AG04449 (cell line): Measurements from ENCODE around the gene MARVELD1.
"Not testable (repeated sequence)": the region's sequence is repeated elsewhere in the genome, so short reads cannot be mapped to it uniquely, and the experiment has no call there.

Source experiments
- CTCF ChIA-PET: fragments of 350-600 bp; formaldehyde crosslinking; extraction: SDS; loops from one replicate; lab custom pipeline; 2021; ENCODE audit warnings: antibody characterized with exemption; lab: Yijun Ruan, JAX
- POLR2A ChIA-PET: fragments of 400-600, 350-600 bp; formaldehyde crosslinking; extraction: SDS; loops from one replicate; lab custom pipeline; 2020; ENCODE audit warnings: antibody characterized with exemption, inconsistent platforms; lab: Yijun Ruan, JAX
- DNase-seq: peaks from one replicate; pipeline ENCODE4 v3.0.0-alpha.2; 2010; ENCODE audit warnings: low read depth, low spot score
- H3K4me3 ChIP-seq: 2 replicates; pipeline ENCODE4 v1.5.1; 2011; ENCODE audit warnings: low read depth, mild to moderate bottlenecking, control low read depth, low read length
- TF ChIP-seq, protein P1 (sequence below): IDR thresholded peaks from one replicate; pipeline ENCODE4 v1.5.1; 2011; ENCODE audit warnings: mild to moderate bottlenecking, moderate library complexity, low read length, control low read depth, inconsistent platforms; ENCODE audit not compliant: insufficient read depth; ENCODE audit errors: missing control alignments

MARVELD1 gene

DNA sequence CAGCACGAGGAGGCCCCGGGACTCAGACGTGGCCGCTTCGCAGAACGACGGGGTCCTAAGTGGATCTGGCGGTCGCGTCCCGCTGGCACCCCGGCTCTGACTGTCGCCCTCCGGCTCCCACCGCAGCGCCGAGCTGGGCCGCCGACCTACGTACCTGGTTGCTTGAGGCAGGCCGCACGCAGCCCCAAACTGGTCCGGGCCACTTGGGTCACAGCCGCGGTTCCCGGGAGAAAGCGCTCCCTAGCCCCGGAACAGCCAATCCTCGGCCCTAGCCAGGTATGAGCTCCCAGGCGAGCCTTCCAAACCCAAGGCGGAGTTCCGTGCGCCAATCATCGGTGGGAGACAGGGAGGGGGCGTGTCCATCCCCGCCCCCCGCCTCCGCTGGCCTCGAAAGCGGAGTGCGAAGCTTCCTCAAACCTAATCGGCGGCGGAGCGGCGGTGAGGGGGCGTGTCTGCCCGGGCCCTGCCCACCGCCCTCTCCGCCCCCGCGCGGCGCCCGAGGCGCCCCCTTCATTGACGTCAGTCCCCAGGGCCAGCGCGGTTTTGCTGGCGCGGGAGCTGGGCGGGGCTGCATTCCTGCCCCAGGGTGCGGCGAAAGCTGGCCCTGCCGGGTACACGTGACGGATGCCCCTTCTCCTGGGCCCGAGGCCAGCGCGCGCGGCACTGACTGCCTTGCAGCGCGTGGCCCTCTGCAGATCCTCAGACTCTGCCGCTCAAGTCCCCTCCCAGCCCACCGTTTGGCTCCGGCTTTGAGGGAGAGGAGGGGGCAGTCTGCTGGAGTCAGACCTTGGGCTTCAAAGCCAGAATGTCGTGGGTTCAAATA, 26.4 kb upstream of the MARVELD1 start, which contains the start of gene AVPI1:
TSS of gene AVPI1 (minus strand) at position 280 of the 823 bp plus-strand sequence. CDS start 7,336 bp downstream, outside the sequence.
- DNase-seq = peak; percentile 82
- ChIA-PET CTCF (interaction anchor here (0.8 to 11.6 kb wide), 12 partner anchors 11 to 102 kb away, joined by 3 to 305 read pairs (median 14); partner anchors contain the start of genes MARVELD1 and ZFYVE27), POLR2A (interaction anchor here (0.6 to 4.3 kb wide), 14 partner anchors 9 to 144 kb away, joined by 3 to 46 read pairs (median 4); partner anchors contain the start of genes MARVELD1, PI4K2A and ZFYVE27)
- H3K4me3 ChIP-seq = peak within 1 kb of the TSS; percentile 82
- TF ChIP-seq, protein P1, sequence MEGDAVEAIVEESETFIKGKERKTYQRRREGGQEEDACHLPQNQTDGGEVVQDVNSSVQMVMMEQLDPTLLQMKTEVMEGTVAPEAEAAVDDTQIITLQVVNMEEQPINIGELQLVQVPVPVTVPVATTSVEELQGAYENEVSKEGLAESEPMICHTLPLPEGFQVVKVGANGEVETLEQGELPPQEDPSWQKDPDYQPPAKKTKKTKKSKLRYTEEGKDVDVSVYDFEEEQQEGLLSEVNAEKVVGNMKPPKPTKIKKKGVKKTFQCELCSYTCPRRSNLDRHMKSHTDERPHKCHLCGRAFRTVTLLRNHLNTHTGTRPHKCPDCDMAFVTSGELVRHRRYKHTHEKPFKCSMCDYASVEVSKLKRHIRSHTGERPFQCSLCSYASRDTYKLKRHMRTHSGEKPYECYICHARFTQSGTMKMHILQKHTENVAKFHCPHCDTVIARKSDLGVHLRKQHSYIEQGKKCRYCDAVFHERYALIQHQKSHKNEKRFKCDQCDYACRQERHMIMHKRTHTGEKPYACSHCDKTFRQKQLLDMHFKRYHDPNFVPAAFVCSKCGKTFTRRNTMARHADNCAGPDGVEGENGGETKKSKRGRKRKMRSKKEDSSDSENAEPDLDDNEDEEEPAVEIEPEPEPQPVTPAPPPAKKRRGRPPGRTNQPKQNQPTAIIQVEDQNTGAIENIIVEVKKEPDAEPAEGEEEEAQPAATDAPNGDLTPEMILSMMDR = no peak

DNA sequence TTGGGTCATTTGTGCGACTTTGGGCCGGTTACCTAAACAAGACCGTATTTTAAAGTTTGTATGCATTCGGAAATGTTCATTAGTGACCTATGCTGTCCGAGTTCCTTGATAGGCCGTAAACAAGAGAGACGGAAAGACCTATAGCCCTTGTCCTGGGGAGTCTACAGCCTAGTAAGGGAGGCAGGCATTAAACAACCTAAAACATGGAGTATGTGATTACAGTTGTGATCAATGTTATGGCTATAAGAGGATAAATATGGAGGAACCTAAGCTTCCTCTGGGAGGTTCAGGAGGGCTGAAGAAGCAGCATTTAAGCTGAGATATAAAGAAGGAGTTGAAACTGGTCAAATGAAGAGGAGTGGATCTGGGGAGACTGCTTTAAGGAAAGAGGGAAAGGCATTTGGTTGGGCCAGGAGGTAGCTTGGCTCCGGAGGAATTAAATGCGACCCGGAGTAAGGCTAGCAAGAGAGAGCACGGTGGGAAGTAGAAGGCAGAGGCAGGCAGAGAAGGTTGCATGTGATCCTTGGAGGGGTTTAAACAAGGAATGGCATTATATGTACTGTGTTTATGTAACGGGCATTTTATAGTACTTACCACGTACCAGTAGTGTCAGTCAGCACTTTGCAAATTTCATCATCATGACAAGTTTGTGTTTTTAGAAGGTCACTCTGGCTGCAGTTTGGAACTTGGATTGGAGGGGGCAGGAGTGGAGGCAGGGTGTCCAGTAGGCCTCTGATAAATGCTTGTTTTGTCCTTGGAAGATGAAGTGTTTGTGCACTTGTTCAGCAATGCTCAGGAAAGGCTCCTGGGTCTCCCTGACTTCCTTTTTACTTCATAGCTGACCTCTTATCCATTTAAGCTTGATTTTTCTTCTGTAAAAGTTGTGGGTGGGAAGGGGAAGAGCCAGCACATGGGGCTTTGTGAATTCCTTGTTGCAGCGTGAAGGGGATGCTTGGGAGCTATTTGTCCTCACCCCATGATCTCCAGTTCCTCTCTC, 25.4 kb upstream of the MARVELD1 start:
- peak; percentile 82 for DNase-seq
- ChIA-PET CTCF (interaction anchor here (1.1 to 11.6 kb wide), 10 partner anchors 10 to 280 kb away, joined by 3 to 305 read pairs (median 18); partner anchors contain the start of genes MARVELD1 and ZFYVE27), POLR2A (interaction anchor here (0.9 to 4.3 kb wide), 8 partner anchors 21 to 145 kb away, joined by 3 to 46 read pairs (median 6); partner anchors contain the start of gene MARVELD1)
- TF ChIP-seq, protein P1 = no peak
- H3K4me3 ChIP-seq = peak overlapping the region; percentile 38

DNA sequence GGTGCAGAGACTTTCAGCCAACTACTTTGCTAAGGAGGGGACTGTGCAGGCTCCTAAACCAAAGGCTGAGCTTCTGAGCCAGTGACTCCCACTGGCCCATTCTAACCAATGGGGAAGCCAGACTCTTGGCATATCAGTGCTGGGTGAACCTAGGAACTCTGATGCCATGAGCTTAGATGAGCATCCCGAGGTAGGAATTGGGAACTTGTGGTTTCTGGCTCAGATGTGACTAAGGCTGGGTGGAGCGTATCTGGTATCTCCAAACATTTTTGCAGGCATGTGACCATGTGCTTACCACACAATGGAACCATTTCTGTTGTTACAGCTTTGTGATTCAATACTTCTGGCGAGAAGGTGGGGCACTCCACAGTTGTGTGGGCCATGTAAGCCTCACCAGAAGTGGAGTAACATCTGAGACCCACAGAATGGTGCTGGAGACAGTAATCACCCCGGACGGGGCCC, 23.9 kb upstream of the MARVELD1 start:
- ChIA-PET POLR2A (interaction anchor here (0.8 to 4.3 kb wide), 5 partner anchors 11 to 34 kb away, joined by 3 to 46 read pairs (median 5); partner anchors contain the start of gene MARVELD1), CTCF (interaction anchor here (1.0 to 11.6 kb wide), 5 partner anchors 14 to 43 kb away, joined by 4 to 305 read pairs (median 9); partner anchors contain the start of gene MARVELD1)
- peak; percentile 91 for DNase-seq
- TF ChIP-seq, protein P1 = no peak
- H3K4me3 ChIP-seq = no peak overlapping the region

DNA sequence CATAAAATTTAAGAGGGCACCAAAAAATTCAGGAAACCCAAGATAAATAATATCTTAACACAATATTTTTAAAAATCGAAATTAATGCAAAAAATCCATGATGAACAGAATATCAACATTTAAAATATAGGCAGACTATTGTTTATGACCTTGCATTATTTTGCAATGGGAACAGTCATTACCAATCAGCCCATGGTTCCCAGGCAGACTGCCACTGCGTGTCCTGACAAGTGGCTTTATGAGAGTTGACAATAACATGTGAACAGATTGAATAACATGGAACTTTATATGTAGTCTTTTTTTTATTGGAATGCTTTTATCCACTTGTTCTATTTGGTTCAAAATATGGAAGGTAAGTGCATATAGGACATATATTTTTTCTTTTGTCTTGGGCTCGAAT, 23.4 kb upstream of the MARVELD1 start:
- ChIA-PET POLR2A (interaction anchor here (0.8 to 4.3 kb wide), 4 partner anchors 12 to 34 kb away, joined by 3 to 46 read pairs (median 5); partner anchors contain the start of gene MARVELD1), CTCF (interaction anchor here (1.0 to 11.6 kb wide), 4 partner anchors 14 to 42 kb away, joined by 4 to 305 read pairs (median 43); partner anchors contain the start of gene MARVELD1)
- DNase-seq = no peak
- TF ChIP-seq, protein P1 = no peak
- no peak overlapping the region for H3K4me3 ChIP-seq

DNA sequence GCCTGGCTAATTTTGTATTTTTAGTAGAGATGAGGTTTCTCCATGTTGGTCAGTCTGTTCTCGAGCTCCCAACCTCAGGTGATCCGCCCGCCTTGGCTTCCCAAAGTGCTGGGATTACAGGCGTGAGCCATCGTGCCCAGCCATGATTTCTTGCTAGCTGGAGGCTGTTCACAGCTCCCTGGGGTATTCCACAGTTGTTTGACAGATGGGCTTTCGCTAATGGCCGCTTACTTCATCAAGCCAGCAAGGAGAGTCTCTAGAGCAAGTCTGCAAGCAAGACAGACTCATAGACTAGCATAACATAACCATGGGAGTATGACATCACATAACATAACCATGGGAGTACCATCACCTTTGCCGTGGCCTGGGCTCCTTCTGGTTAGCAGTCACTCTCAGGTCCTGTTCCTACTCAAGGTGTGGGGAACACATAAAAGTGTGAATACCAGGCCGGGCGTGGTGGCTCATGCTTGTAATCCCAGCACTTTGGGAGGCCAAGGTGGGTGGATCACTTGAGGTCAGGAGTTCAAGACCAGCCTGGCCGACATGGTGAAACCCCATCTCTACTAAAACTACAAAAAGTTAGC, 15.4 kb upstream of the MARVELD1 start:
- POLR2A ChIA-PET = interaction anchor here (0.5 kb wide), 1 partner anchor 18 kb away, joined by 3 read pairs; no protein-coding TSS in a partner anchor

More for the DNA sequence above, 15.4 kb upstream of the MARVELD1 start:
- H3K4me3 ChIP-seq, DNase-seq: not testable (repeated sequence)
- CTCF ChIA-PET = interaction anchor here (1.0 to 5.7 kb wide), 7 partner anchors 8 to 35 kb away, joined by 3 to 68 read pairs (median 6); partner anchors contain the start of gene AVPI1
